ENCODE results near the gene SNED1.

Gene SNED1

GRCh38 chr2:241067501-241068135 is 69.2 kb downstream of the SNED1 start:
- DNase-seq (ENCODE audit: low read depth in 2 of 2) = no peak

- no peak for DNase-seq (ENCODE audit: low read depth in 2 of 2)
Observed at GRCh38 chr2:241068136-241068941, 69.9 kb downstream of the SNED1 start.

- no peak for DNase-seq (ENCODE audit: low read depth in 2 of 2)
Observed at GRCh38 chr2:241068942-241069810, 70.8 kb downstream of the SNED1 start.

GRCh38 chr2:241069821-241070281 is 71.4 kb downstream of the SNED1 start:
- DNase-seq (ENCODE audit: low read depth in 2 of 2) = no peak

GRCh38 chr2:241070361-241070760 is 71.9 kb downstream of the SNED1 start:
- no peak for DNase-seq (ENCODE audit: low read depth in 2 of 2)

GRCh38 chr2:241070811-241071676 is 72.6 kb downstream of the SNED1 start:
- no peak for DNase-seq (ENCODE audit: low read depth in 2 of 2)

GRCh38 chr2:241071677-241072111 is 73.3 kb downstream of the SNED1 start:
- no peak for DNase-seq (ENCODE audit: low read depth in 2 of 2)

- DNase-seq (ENCODE audit: low read depth in 2 of 2) = no peak
Observed at GRCh38 chr2:241072151-241072550, 73.7 kb downstream of the SNED1 start.

GRCh38 chr2:241072553-241073165 is 74.2 kb downstream of the SNED1 start:
- no peak for DNase-seq (ENCODE audit: low read depth in 2 of 2)

GRCh38 chr2:241073166-241074064 is 75.0 kb downstream of the SNED1 start:
- no peak for DNase-seq (ENCODE audit: low read depth in 2 of 2)

GRCh38 chr2:241074065-241074818 is 75.8 kb downstream of the SNED1 start:
- DNase-seq (ENCODE audit: low read depth in 2 of 2) = no peak

- DNase-seq (ENCODE audit: low read depth in 2 of 2) = no peak
Observed at GRCh38 chr2:241074901-241075540, 76.6 kb downstream of the SNED1 start.

GRCh38 chr2:241080405-241081189 is 82.2 kb downstream of the SNED1 start:
- DNase-seq (ENCODE audit: low read depth in 2 of 2) = no peak

GRCh38 chr2:241081190-241081642 is 82.8 kb downstream of the SNED1 start:
- DNase-seq (ENCODE audit: low read depth in 2 of 2) = no peak

GRCh38 chr2:241081643-241082340 is 83.4 kb downstream of the SNED1 start:
- DNase-seq (ENCODE audit: low read depth in 2 of 2) = no peak

GRCh38 chr2:241082341-241083090 is 84.1 kb downstream of the SNED1 start:
- DNase-seq (ENCODE audit: low read depth in 2 of 2) = no peak

Data from stimulated activated CD8-positive, alpha-beta memory T cell treated with anti-CD3 and anti-CD28 coated beads, Interleukin-7, amount 100 ng/mL, for 4 hours (primary cell).